Stimulated activated CD4-positive, alpha-beta T cell treated with anti-CD3 and anti-CD28 coated beads, Interleukin-4, amount 100 ng/mL, for 48 hours (primary cell): Measurements from ENCODE around the gene NECAB2.

ENCODE experiments used
- DNase-seq, 2 donors: peaks; one replicate each; pipeline ENCODE4 v3.0.0-alpha.2; 2020; ENCODE audit warnings: low read depth in 2 of 2

The NECAB2 gene

GRCh38 chr16:83952940-83953795, 14.9 kb upstream of the NECAB2 start, which contains the start of gene OSGIN1:
OSGIN1 (plus strand) TSS chr16:83953240; CDS start chr16:83957672, 4,432 bp downstream.
- peak; percentile 83 to 85 for DNase-seq

DNA sequence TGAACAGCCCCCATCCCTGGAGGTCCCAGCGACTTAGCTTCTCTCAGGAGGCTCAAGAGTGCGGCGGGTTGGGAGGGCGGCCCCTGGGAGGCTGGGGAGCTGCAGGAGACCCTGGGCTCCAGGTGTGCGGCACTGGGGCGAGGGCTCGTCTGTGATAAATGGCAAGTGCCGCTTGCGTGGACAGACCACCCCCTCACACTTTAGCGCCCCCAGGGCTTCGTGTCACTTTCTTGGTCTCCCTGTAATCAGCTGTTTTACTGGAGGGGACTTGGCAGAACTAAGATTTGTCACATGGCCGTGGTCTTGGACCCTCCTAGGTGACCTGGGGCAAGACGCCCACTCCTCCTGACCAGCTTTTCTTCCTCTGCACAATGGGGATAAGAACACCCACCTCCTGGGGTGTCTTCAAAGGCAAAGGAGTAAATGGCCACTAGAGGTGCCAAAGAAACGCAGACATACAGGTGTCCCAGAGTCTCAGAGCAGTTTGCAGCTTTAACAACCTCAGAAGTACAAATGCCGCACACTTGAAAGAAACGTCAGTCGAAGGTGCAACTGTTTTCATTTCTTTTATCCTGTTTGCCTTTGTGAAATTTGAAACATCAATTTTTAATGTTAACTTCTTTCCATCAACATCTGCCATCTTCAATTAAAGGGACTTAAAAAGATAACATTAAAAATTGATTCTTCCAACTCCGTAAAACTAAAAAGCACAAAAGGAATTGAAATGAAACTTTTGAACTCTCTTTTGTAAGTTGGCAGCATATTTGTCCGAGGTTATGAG, 14.1 kb upstream of the NECAB2 start:
- DNase-seq, result no peak

DNA sequence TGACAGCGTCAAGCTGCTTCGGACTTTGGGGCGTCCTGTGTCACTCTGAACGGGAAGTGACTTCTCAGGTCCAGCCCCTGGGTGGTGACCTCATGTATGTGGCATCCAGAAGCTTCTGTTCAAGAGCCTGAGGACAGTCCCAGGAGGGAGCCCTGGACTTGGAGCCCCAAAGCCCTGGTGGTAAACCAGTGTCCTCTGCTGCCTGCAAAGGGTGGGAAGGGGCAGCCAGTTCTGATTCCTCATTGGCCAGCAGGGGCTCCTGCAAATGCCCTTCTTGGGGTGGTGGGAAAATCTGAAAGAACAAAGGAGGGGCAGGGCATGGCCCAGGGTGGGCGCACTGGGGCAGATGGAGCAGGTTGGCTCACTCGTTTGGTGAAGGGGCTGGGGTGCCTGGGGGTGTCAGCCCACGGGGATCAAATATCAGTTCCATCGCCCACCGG, 13.4 kb upstream of the NECAB2 start:
- DNase-seq, result no peak

- no peak for DNase-seq
These were observed 12.6 kb upstream of the NECAB2 start for GRCh38 chr16:83955218-83956130.

- peak; percentile 69 to 74 for DNase-seq
These were observed 11.4 kb upstream of the NECAB2 start for GRCh38 chr16:83956336-83957289.

GRCh38 chr16:83957296-83957855, 10.7 kb upstream of the NECAB2 start:
- DNase-seq, result no peak

- no peak for DNase-seq
These were observed 9.8 kb upstream of the NECAB2 start for GRCh38 chr16:83958137-83958845.

GRCh38 chr16:83958846-83959565, 9.0 kb upstream of the NECAB2 start:
- DNase-seq, result no peak

- DNase-seq, result no peak
These were observed 8.2 kb upstream of the NECAB2 start for GRCh38 chr16:83959656-83960434.

DNA sequence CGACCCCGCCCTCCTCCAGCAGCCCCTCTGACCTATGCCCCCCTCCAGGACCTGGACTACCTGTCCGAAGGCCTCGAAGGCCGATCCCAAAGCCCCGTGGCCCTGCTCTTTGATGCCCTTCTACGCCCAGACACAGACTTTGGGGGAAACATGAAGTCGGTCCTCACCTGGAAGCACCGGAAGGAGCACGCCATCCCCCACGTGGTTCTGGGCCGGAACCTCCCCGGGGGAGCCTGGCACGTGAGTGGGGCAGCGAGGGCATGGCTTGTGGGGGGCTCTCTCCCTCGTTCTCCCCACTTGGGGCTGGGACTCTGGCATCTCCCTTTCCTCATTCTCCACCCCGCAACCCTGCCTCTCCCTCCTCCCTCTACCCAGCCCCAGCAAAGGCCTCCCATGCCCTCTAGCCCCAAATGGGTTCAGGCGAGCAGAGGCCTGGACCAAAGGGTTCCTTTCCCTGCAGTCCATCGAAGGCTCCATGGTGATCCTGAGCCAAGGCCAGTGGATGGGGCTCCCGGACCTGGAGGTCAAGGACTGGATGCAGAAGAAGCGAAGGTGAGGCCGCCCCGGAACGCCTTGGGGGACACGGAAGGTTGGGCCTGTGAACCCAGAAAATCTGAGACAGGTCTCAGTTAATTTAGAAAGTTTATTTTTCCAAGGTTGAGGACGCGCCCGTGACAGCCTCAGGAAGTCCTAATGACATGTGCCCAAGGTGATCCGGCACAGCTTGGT, 7.4 kb upstream of the NECAB2 start:
- no peak for DNase-seq

- DNase-seq, result no peak
These were observed 6.5 kb upstream of the NECAB2 start for GRCh38 chr16:83961591-83961990.

- DNase-seq, result no peak
These were observed 4.5 kb upstream of the NECAB2 start for GRCh38 chr16:83963277-83964119.

GRCh38 chr16:83964684-83965443, 3.2 kb upstream of the NECAB2 start:
- no peak for DNase-seq

- DNase-seq, result no peak
These were observed 2.4 kb upstream of the NECAB2 start for GRCh38 chr16:83965444-83966152.

- no peak for DNase-seq
These were observed 1.8 kb upstream of the NECAB2 start for GRCh38 chr16:83966153-83966696.
